ENCODE measurements around the gene FASN.

Gene FASN

GRCh38 chr17:82072827-82073226 lies 25.2 kb downstream of the FASN start:
- DNase-seq: no peak

- DNase-seq: no peak
Observed at GRCh38 chr17:82070611-82071010, 27.4 kb downstream of the FASN start.

GRCh38 chr17:82065638-82066303 lies 32.3 kb downstream of the FASN start, which contains the start of gene DUS1L:
Gene DUS1L (minus strand): TSS chr17:82065804. CDS start chr17:82065059, 745 bp downstream.
- no peak for DNase-seq

GRCh38 chr17:82065193-82065637 lies 32.8 kb downstream of the FASN start:
- DNase-seq: no peak

GRCh38 chr17:82064433-82065192 lies 33.4 kb downstream of the FASN start:
- DNase-seq: no peak

GRCh38 chr17:82063424-82064415 lies 34.3 kb downstream of the FASN start:
- DNase-seq: no peak

GRCh38 chr17:82062984-82063368 lies 35.1 kb downstream of the FASN start:
- DNase-seq: no peak

GRCh38 chr17:82062076-82062983 lies 35.7 kb downstream of the FASN start:
- DNase-seq: no peak

- DNase-seq: no peak
Observed at GRCh38 chr17:82061047-82061925, 36.8 kb downstream of the FASN start.

- no peak for DNase-seq
Observed at GRCh38 chr17:82060614-82061013, 37.4 kb downstream of the FASN start.

- DNase-seq: no peak
Observed at GRCh38 chr17:82060001-82060380, 38.0 kb downstream of the FASN start.

GRCh38 chr17:82059272-82060000 lies 38.6 kb downstream of the FASN start:
- DNase-seq: no peak

- no peak for DNase-seq
Observed at GRCh38 chr17:82058855-82059249, 39.2 kb downstream of the FASN start.

- DNase-seq: no peak
Observed at GRCh38 chr17:82058230-82058854, 39.7 kb downstream of the FASN start.

- DNase-seq: no peak
Observed at GRCh38 chr17:82056729-82057621, 41.1 kb downstream of the FASN start.

GRCh38 chr17:82055965-82056728 lies 41.9 kb downstream of the FASN start:
- no peak for DNase-seq

GRCh38 chr17:82055023-82055964 lies 42.7 kb downstream of the FASN start:
- no peak for DNase-seq
